Hematopoietic multipotent progenitor cell treated with erythropoietin and hydrocortisone succinate and interleukin-3 and kit ligand, for 6 days (in vitro differentiated cells): ENCODE results near the gene MDC1.
"Not testable (repeated sequence)": the region's sequence is repeated elsewhere in the genome, so short reads cannot be mapped to it uniquely, and the experiment has no call there.

Experiments
- DNase-seq: peaks from one replicate; pipeline ENCODE4 v3.0.0-alpha.2; 2015

The MDC1 gene

GRCh38 chr6:30678964-30679726, 37.9 kb downstream of the MDC1 start:
- DNase-seq: peak; percentile 89

GRCh38 chr6:30676660-30677285, 40.3 kb downstream of the MDC1 start:
- DNase-seq: peak; percentile 35

GRCh38 chr6:30672445-30673253, 44.4 kb downstream of the MDC1 start, which contains the start of gene DHX16:
DHX16 (minus strand) TSS chr6:30673006; CDS start chr6:30672841, 165 bp downstream.
- peak; percentile 99 for DNase-seq

GRCh38 chr6:30670760-30671527, 46.1 kb downstream of the MDC1 start:
- peak; percentile 28 for DNase-seq

- not testable (repeated sequence) for DNase-seq
Observed at GRCh38 chr6:30666300-30666699, 50.8 kb downstream of the MDC1 start.

- no peak for DNase-seq
Observed at GRCh38 chr6:30664994-30665767, 51.9 kb downstream of the MDC1 start.

- DNase-seq: not testable (repeated sequence)
Observed at GRCh38 chr6:30657922-30658321, 59.2 kb downstream of the MDC1 start.

GRCh38 chr6:30657454-30657853, 59.6 kb downstream of the MDC1 start:
- no peak for DNase-seq

GRCh38 chr6:30656513-30656912, 60.6 kb downstream of the MDC1 start:
- no peak for DNase-seq

GRCh38 chr6:30655743-30656094, 61.4 kb downstream of the MDC1 start:
- DNase-seq: no peak

GRCh38 chr6:30654798-30655742, 62.0 kb downstream of the MDC1 start:
- DNase-seq: no peak

- DNase-seq: no peak
Observed at GRCh38 chr6:30651143-30651542, 65.9 kb downstream of the MDC1 start.
